Adrenal gland (tissue), 12 donors: ENCODE data around the gene RAB25. TPM values are rescaled to one million over a fixed set of nuclear protein-coding genes. Genes with fewer than 3 reads are reported as not detected.

ENCODE experiments used
- DNase-seq, 7 donors: peaks; one replicate each; pipeline ENCODE4 v3.0.0-alpha.2; 2019 to 2020
- H3K27ac ChIP-seq, 5 donors: fragments of 200-600 bp; sonication (generic) in 4 of 5; 1 replicate in 3 of 5; 2 replicates in 2 of 5; pipeline versions ENCODE4 v1.5.1 to v1.8.0; 2016 to 2020; ENCODE audit warnings: mild to moderate bottlenecking in 1 of 5
- H3K27me3 ChIP-seq: fragments of 200-600 bp; 2 replicates; pipeline ENCODE4 v1.8.0; 2021
- H3K36me3 ChIP-seq, 2 donors: fragments of 200-600 bp; replicated peaks in 1 of 2; 1 replicate in 1 of 2; 2 replicates in 1 of 2; pipeline versions ENCODE4 v1.5.1 to v1.8.0; 2018 to 2022
- H3K4me1 ChIP-seq, 2 donors: fragments of 200-600 bp; replicated peaks in 1 of 2; 1 replicate in 1 of 2; 2 replicates in 1 of 2; pipeline versions ENCODE4 v1.5.1 to v1.8.0; 2018 to 2021
- H3K4me3 ChIP-seq, 4 donors: fragments of 200-600 bp; sonication (generic) in 3 of 4; one replicate each; pipeline ENCODE4 v1.5.1; 2016 to 2018
- H3K9me3 ChIP-seq, 3 donors: fragments of 200-600 bp; sonication (generic) in 1 of 3; replicated peaks in 1 of 3; 1 replicate in 2 of 3; 2 replicates in 1 of 3; pipeline versions ENCODE4 v1.5.1 to v1.8.0; 2016 to 2021
- CTCF ChIP-seq, 6 experiments: fragments of 450-650 bp in 4 of 6; fragments of 200-600 bp in 2 of 6; sonication (generic) in 1 of 6; IDR thresholded peaks; 1 replicate in 5 of 6; 2 replicates in 1 of 6; pipeline versions ENCODE4 v1.5.1 to v1.8.0; 2016 to 2021; ENCODE audit warnings: antibody characterized with exemption in 6 of 6, mild to moderate bottlenecking in 2 of 6, moderate library complexity in 1 of 6
- POLR2A ChIP-seq, 2 donors: fragments of 450-650 bp; IDR thresholded peaks; one replicate each; pipeline ENCODE4 v1.6.1; 2017; ENCODE audit warnings: antibody characterized with exemption in 2 of 2, mild to moderate bottlenecking in 2 of 2, moderate library complexity in 1 of 2
- WGBS, 4 donors: extraction: QIAGEN DNeasy Blood & Tissue Kit in 2 of 4; methylation state at CpG; one replicate each; pipeline versions ENCODE4 v1.1.5 to v1.1.7; 2013 to 2017; 5-methylcytosine and 5-hydroxymethylcytosine counted together
- intact Hi-C, 2 donors: fragments of 100-400 bp; cut with DNase I; formaldehyde crosslinking; loops; one replicate each; pipeline versions ENCODE4 v1.14.1 to v1.15.0; 2022 to 2023
- polyA plus RNA-seq, 3 donors: library from polyadenylated mRNA; stranded (reverse); fragments of 200-250 nt in 2 of 3; fragments of 350-450 nt in 1 of 3; fragmentation: Illumina TruSeq in 1 of 3; extraction: RNeasy Lipid Tissue Mini Kit (QIAGEN cat#74804) in 1 of 3; gene quantifications; one replicate each; pipeline ENCODE4 v1.2.3, GENCODE V29; 2013 to 2014
- total RNA-seq, 9 donors: library from RNA; depleted of rRNA in 4 of 9; stranded (reverse); fragments of >200 nt in 4 of 9; fragments of 120-200 nt in 1 of 9; fragmentation: NEBNext Ultra II Directional in 1 of 9; extraction: Animal tissue kit (Norgen Biotek cat#: 25700) in 1 of 9; gene quantifications; one replicate each; pipeline versions ENCODE4 v1.1.0 to v1.2.4, GENCODE V29; 2013 to 2023
- donor health status: healthy with polysubstance abuse.
- donor health status: Bipolar disorder and iron deficiency.
- donor health status: DM: yes; HTN: yes; CAD: no.
- donor health status: DM: no; HTN: no; CAD: no.
- donor health status: DM: no; HTN: no; CAD: no.
- donor health status: DM: yes; HTN: yes; CAD: no.

Gene RAB25
- total and polyA plus RNA-seq, 12 donors: 0.17 to 0.48 (median 0.38) TPM; not detected in 9

GRCh38 chr1:156103521-156103947, 42.6 kb downstream of the RAB25 start:
- DNase-seq: peak in 1 of 7 donors; percentile 65
- H3K27ac ChIP-seq: peak overlapping the region in 3 of 5 donors; percentile 11 to 97 (median 91)
- H3K27me3 ChIP-seq: no peaks in the 10 kb centered on the region
- intact Hi-C loops: no loop called here
- H3K9me3 ChIP-seq: no peaks in the 10 kb centered on the region
- H3K4me1 ChIP-seq: peaks cover 11 to 64% of the 10 kb centered on the region in 2 donors
- no peak overlapping the region for H3K4me3 ChIP-seq
- WGBS, 4 donors: 63 to 91% (median 67%) methylated on average over 7 to 9 of the region's 9 CpGs
- H3K36me3 ChIP-seq: no peaks in the 10 kb centered on the region
- no peak for TF ChIP-seq CTCF (IDR thresholded peaks at IDR 0.05)
- TF ChIP-seq POLR2A (IDR thresholded peaks at IDR 0.05): no peak

GRCh38 chr1:156104065-156104810, 43.3 kb downstream of the RAB25 start:
- Histone ChIP-seq H3K36me3 (no peaks in the 10 kb centered on the region), H3K9me3 (no peaks in the 10 kb centered on the region), H3K4me3 (no peak overlapping the region), H3K27ac (peak overlapping the region in 3 of 5 donors; percentile 1 to 97 (median 91)), H3K4me1 (peaks cover 11 to 69% of the 10 kb centered on the region in 2 donors), H3K27me3 (no peaks in the 10 kb centered on the region)
- DNase-seq: peak in 3 of 7 donors; percentile 48 to 78 (median 61)
- TF ChIP-seq POLR2A (IDR thresholded peaks at IDR 0.05) (no peak), CTCF (IDR thresholded peaks at IDR 0.05) (no peak)
- 36 to 55% (median 43%) methylated on average over 9 to 15 of the region's 15 CpGs for WGBS, 4 donors
- intact Hi-C loops: no loop called here

GRCh38 chr1:156104861-156105832, 44.2 kb downstream of the RAB25 start:
- no peaks in the 10 kb centered on the region for H3K27me3 ChIP-seq
- peak overlapping the region in 1 of 4 donors; percentile 38 for H3K4me3 ChIP-seq
- DNase-seq: no peak

More at GRCh38 chr1:156104861-156105832, 44.2 kb downstream of the RAB25 start:
- 45 to 61% (median 59%) methylated on average over 9 to 11 of the region's 11 CpGs for WGBS, 4 donors
- TF ChIP-seq CTCF (IDR thresholded peaks at IDR 0.05): no peak
- no peak for TF ChIP-seq POLR2A (IDR thresholded peaks at IDR 0.05)
- Histone ChIP-seq H3K36me3 (no peaks in the 10 kb centered on the region), H3K9me3 (no peaks in the 10 kb centered on the region), H3K4me1 (peaks cover 11 to 69% of the 10 kb centered on the region in 2 donors), H3K27ac (peak overlapping the region in 4 of 5 donors; percentile 75 to 97 (median 90))
- intact Hi-C loops: no loop called here
